IMR-90 (cell line): Measurements from ENCODE around the gene ZNF407. TPM values are rescaled to one million over a fixed set of nuclear protein-coding genes. Genes with fewer than 3 reads are reported as not detected.

Source experiments
- ATAC-seq: fragments of 200-7000 bp; cut with Tn5 transposase; 2 replicates; pipeline ENCODE4 v1.9.1; 2020; ENCODE audit warnings: low read depth, mild to moderate bottlenecking, moderate library complexity
- BruUV-seq: library from RNA; stranded (reverse); fragments of 400-500 nt; replicated peaks from 2 replicates; lab custom pipeline; 2021; lab: Mats Ljungman, UMichigan
- CTCF ChIA-PET: fragments of 300-600 bp; formaldehyde crosslinking; extraction: SDS; loops from one replicate; lab custom pipeline; 2021; ENCODE audit warnings: antibody characterized with exemption; lab: Yijun Ruan, JAX
- POLR2A ChIA-PET: fragments of 300-600 bp; sonication (Branson Sonifier 250); formaldehyde crosslinking; loops from one replicate; lab custom pipeline; 2022; ENCODE audit warnings: antibody characterized with exemption; ENCODE audit not compliant: unreplicated experiment; lab: Charles Lee
- DNase-seq: peaks from one replicate; pipeline ENCODE4 v3.0.0; 2013
- H2AFZ ChIP-seq: replicated peaks from 2 replicates; pipeline ENCODE3; 2013; ENCODE audit warnings: low read length, mild to moderate bottlenecking; ENCODE audit not compliant: poor library complexity
- H2AK5ac ChIP-seq: 2 replicates; pipeline ENCODE4 v1.6.1; 2013; ENCODE audit warnings: low read depth, low read length, inconsistent platforms
- H2AK9ac ChIP-seq: replicated peaks from 2 replicates; pipeline ENCODE3; 2013; ENCODE audit warnings: mild to moderate bottlenecking, low read depth, low read length, moderate library complexity; ENCODE audit not compliant: poor library complexity
- H2BK120ac ChIP-seq: 2 replicates; pipeline ENCODE4 v1.6.1; 2013; ENCODE audit warnings: low read depth, low read length, inconsistent platforms
- H2BK15ac ChIP-seq: 3 replicates; pipeline ENCODE4 v1.6.1; 2013; ENCODE audit warnings: low read depth, low read length, inconsistent platforms
- H2BK20ac ChIP-seq: 2 replicates; pipeline ENCODE4 v1.6.1; 2013; ENCODE audit warnings: low read depth, mild to moderate bottlenecking, inconsistent platforms, low read length, moderate library complexity
- H2BK5ac ChIP-seq: 2 replicates; pipeline ENCODE4 v1.6.1; 2013; ENCODE audit warnings: mild to moderate bottlenecking, low read depth, low read length, inconsistent platforms; ENCODE audit not compliant: poor library complexity, severe bottlenecking
- H3K14ac ChIP-seq: replicated peaks from 2 replicates; pipeline ENCODE4 v1.6.1; 2013; ENCODE audit warnings: low read depth, low read length, inconsistent platforms
- H3K18ac ChIP-seq: 2 replicates; pipeline ENCODE4 v1.6.1; 2013; ENCODE audit warnings: low read depth, low read length, control low read depth
- H3K23ac ChIP-seq: 2 replicates; pipeline ENCODE4 v1.6.1; 2013; ENCODE audit warnings: low read depth, low read length, inconsistent platforms
- H3K27ac ChIP-seq: 2 replicates; pipeline ENCODE4 v1.5.1; 2013; ENCODE audit warnings: mild to moderate bottlenecking, control low read depth, low read length; ENCODE audit not compliant: insufficient read depth
- H3K27me3 ChIP-seq: 2 replicates; pipeline ENCODE4 v1.6.1; 2013; ENCODE audit warnings: low read length; ENCODE audit not compliant: control insufficient read depth, insufficient read depth
- H3K36me3 ChIP-seq: 2 replicates; pipeline ENCODE4 v1.6.1; 2013; ENCODE audit warnings: low read length, mixed read lengths; ENCODE audit not compliant: control insufficient read depth, insufficient read depth
- H3K4ac ChIP-seq: 2 replicates; pipeline ENCODE4 v1.6.1; 2013; ENCODE audit warnings: low read depth, low read length, inconsistent platforms
- H3K4me1 ChIP-seq: 2 replicates; pipeline ENCODE4 v1.6.1; 2013; ENCODE audit warnings: low read length, mixed read lengths; ENCODE audit not compliant: control insufficient read depth, insufficient read depth
- H3K4me2 ChIP-seq: 2 replicates; pipeline ENCODE4 v1.6.1; 2013; ENCODE audit warnings: low read depth, mild to moderate bottlenecking, control low read depth, low read length, moderate library complexity
- H3K4me3 ChIP-seq: 2 replicates; pipeline ENCODE4 v1.5.1; 2013; ENCODE audit warnings: low read depth, mild to moderate bottlenecking, control low read depth, low read length, moderate library complexity; ENCODE audit not compliant: insufficient read depth
- H3K56ac ChIP-seq: 2 replicates; pipeline ENCODE4 v1.6.1; 2013; ENCODE audit warnings: low read length, inconsistent platforms; ENCODE audit not compliant: insufficient read depth; ENCODE audit errors: extremely low read depth
- H3K79me1 ChIP-seq, 2 experiments: 2 replicates each; pipeline ENCODE4 v1.6.1; 2013; ENCODE audit warnings: low read length in 2 of 2, inconsistent platforms in 1 of 2, low read depth in 1 of 2
- H3K9ac ChIP-seq: 2 replicates; pipeline ENCODE4 v1.6.1; 2013; ENCODE audit warnings: low read depth, low read length, control low read depth
- H3K9me1 ChIP-seq: 2 replicates; pipeline ENCODE4 v1.6.1; 2013; ENCODE audit warnings: low read length, inconsistent platforms; ENCODE audit not compliant: insufficient read depth
- H3K9me3 ChIP-seq: 2 replicates; pipeline ENCODE4 v1.6.1; 2013; ENCODE audit warnings: low read length; ENCODE audit not compliant: control insufficient read depth, insufficient read depth
- H4K20me1 ChIP-seq: 2 replicates; pipeline ENCODE4 v1.6.1; 2013; ENCODE audit warnings: low read length, inconsistent platforms; ENCODE audit not compliant: insufficient read depth
- H4K5ac ChIP-seq: 2 replicates; pipeline ENCODE4 v1.6.1; 2013; ENCODE audit warnings: mild to moderate bottlenecking, low read depth, low read length, control low read depth
- H4K8ac ChIP-seq, 2 experiments: 2 replicates each; pipeline ENCODE4 v1.6.1; 2013; ENCODE audit warnings: low read depth in 2 of 2, low read length in 2 of 2, control low read depth in 1 of 2, inconsistent platforms in 1 of 2
- H4K91ac ChIP-seq: 2 replicates; pipeline ENCODE4 v1.6.1; 2013; ENCODE audit warnings: low read depth, low read length, inconsistent platforms; ENCODE audit not compliant: insufficient read depth
- CEBPB ChIP-seq: IDR thresholded peaks from 2 replicates; pipeline ENCODE4 v1.6.1; 2012; ENCODE audit warnings: low read depth, low read length, improper control_type of control experiment
- CHD1 ChIP-seq: IDR thresholded peaks from 2 replicates; pipeline ENCODE4 v1.6.1; 2012; ENCODE audit warnings: low read depth, low read length, improper control_type of control experiment
- FOS ChIP-seq: fragments of 150-350 bp; IDR thresholded peaks from 2 replicates; pipeline ENCODE4 v1.6.1; 2016; ENCODE audit warnings: low read depth, low read length
- MAFK ChIP-seq: IDR thresholded peaks from 2 replicates; pipeline ENCODE4 v1.6.1; 2012; ENCODE audit warnings: low read depth, low read length, improper control_type of control experiment
- MAZ ChIP-seq: IDR thresholded peaks from 2 replicates; pipeline ENCODE4 v1.6.1; 2012; ENCODE audit warnings: low read depth, mild to moderate bottlenecking, low read length, improper control_type of control experiment, moderate library complexity, borderline replicate concordance
- NFE2L2 ChIP-seq: fragments of 150-350 bp; IDR thresholded peaks from 2 replicates; pipeline ENCODE4 v1.6.1; 2016; ENCODE audit warnings: low read depth, mild to moderate bottlenecking, low read length
- POLR2A ChIP-seq: IDR thresholded peaks from 2 replicates; pipeline ENCODE4 v1.6.1; 2012; ENCODE audit warnings: mild to moderate bottlenecking, low read depth, low read length
- SMC3 ChIP-seq: fragments of 150-350 bp; IDR thresholded peaks from 2 replicates; pipeline ENCODE4 v1.6.1; 2016; ENCODE audit warnings: low read depth, mild to moderate bottlenecking, antibody characterized with exemption, low read length, moderate library complexity
- USF2 ChIP-seq: fragments of 150-350 bp; IDR thresholded peaks from 2 replicates; pipeline ENCODE4 v1.6.1; 2017; ENCODE audit warnings: mild to moderate bottlenecking, antibody characterized with exemption, low read length, low read depth
- WGBS, 2 experiments: methylation state at CpG; one replicate each; pipeline versions ENCODE4 v1.1.5 to v1.1.7; 2013; ENCODE audit warnings: missing lambda C conversion rate in 2 of 2; ENCODE audit not compliant: insufficient read length in 1 of 2; ENCODE audit errors: extremely low coverage in 2 of 2; 5-methylcytosine and 5-hydroxymethylcytosine counted together
- dilution Hi-C: fragments of 300-500 bp; cut with HindIII; formaldehyde crosslinking; loops from one replicate; pipeline ENCODE4 v1.14.3; 2018; ENCODE audit warnings: low sequenced_read_pairs; ENCODE audit not compliant: unreplicated experiment
- in situ Hi-C: fragments of 300-500 bp; cut with MboI; formaldehyde crosslinking; loops from 3 replicates; pipeline ENCODE4 v1.14.3; 2019; ENCODE audit warnings: low sequenced_read_pairs, inconsistent platforms, mixed read lengths
- intact Hi-C: fragments of 100-400 bp; cut with micrococcal nuclease; formaldehyde crosslinking; loops from 2 replicates; pipeline ENCODE4 v1.10.0; 2022
- polyA plus RNA-seq, 3 experiments: library from polyadenylated mRNA; depleted of rRNA; stranded (reverse); fragments of >200 nt; gene quantifications; 2 replicates each; pipeline ENCODE4 v1.2.3, GENCODE V29; 2012; ENCODE audit warnings: low replicate concordance in 1 of 3
- total RNA-seq: library from RNA; depleted of rRNA; stranded (reverse); fragments of >200 nt; gene quantifications from 2 replicates; pipeline ENCODE4 v1.2.3, GENCODE V29; 2012
- TF ChIP-seq, protein P1 (sequence below): fragments of 150-350 bp; IDR thresholded peaks from 2 replicates; pipeline ENCODE4 v1.6.1; 2016; ENCODE audit warnings: low read depth, mild to moderate bottlenecking, low read length, moderate library complexity, borderline replicate concordance
- TF ChIP-seq, protein P2 (sequence below): conservative IDR thresholded peaks from 2 replicates; pipeline ENCODE4 v1.5.1; 2012; ENCODE audit warnings: mild to moderate bottlenecking, low read depth, low read length, improper control_type of control experiment

Gene ZNF407
- total and polyA plus RNA-seq, 2 of the 4 experiments (the other 2 are of a cell fraction): 3.1 to 20.1 TPM

DNA sequence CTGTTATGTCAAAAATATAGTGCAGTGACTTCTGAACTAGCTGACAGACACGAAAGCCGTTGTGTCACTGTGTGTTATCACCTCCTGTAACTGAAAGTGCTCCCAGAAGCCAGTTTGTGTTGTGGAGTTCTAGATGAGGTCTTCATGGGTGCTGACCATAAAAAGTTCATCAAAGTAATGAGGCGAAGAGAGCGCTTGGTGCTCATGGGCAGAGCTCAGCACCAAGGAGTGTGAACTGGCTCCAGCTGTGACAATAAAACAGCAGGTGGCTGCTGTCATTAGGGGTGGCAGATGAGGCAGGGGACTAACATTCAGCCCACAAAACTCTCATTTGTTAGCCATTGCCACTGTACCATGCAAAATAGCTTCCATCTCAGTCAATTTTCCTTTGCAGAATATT lies 151.1 kb downstream of the ZNF407 start:
- Histone ChIP-seq H2AFZ (no peak overlapping the region), H3K4me1 (peaks cover 3% of the 10 kb centered on the region; the same call in 1 of the 2 replicates), H3K14ac (no peak overlapping the region), H3K27me3 (no peaks in the 10 kb centered on the region), H2BK15ac (no peak overlapping the region), H2BK20ac (no peak overlapping the region), H4K20me1 (no peaks in the 10 kb centered on the region), H2BK5ac (no peak overlapping the region), H3K9me1 (peaks cover 3% of the 10 kb centered on the region; the same call in 1 of the 2 replicates), H4K5ac (no peak overlapping the region), H3K9ac (no peak overlapping the region), H3K4me2 (no peak overlapping the region), H2AK9ac (no peak overlapping the region), H2AK5ac (no peak overlapping the region), H3K23ac (no peak overlapping the region), H3K4ac (no peak overlapping the region), H3K56ac (no peak overlapping the region), H3K18ac (no peak overlapping the region), H3K9me3 (no peaks in the 10 kb centered on the region), H2BK120ac (no peak overlapping the region), H4K8ac (no peak overlapping the region), H3K27ac (no peak overlapping the region), H4K91ac (no peak overlapping the region), H3K4me3 (no peak overlapping the region), H3K36me3 (no peaks in the 10 kb centered on the region), H3K79me1 (peaks cover 9 to 15% of the 10 kb centered on the region in 2 experiments)
- ATAC-seq (no peak), DNase-seq (no peak)
- TF ChIP-seq MAZ (no peak), USF2 (no peak), CHD1 (no peak), CEBPB (no peak), NFE2L2 (no peak), SMC3 (no peak), MAFK (no peak), POLR2A (no peak), FOS (no peak)
- TF ChIP-seq, protein P1, sequence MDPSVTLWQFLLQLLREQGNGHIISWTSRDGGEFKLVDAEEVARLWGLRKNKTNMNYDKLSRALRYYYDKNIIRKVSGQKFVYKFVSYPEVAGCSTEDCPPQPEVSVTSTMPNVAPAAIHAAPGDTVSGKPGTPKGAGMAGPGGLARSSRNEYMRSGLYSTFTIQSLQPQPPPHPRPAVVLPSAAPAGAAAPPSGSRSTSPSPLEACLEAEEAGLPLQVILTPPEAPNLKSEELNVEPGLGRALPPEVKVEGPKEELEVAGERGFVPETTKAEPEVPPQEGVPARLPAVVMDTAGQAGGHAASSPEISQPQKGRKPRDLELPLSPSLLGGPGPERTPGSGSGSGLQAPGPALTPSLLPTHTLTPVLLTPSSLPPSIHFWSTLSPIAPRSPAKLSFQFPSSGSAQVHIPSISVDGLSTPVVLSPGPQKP: no peak
- TF ChIP-seq, protein P2, sequence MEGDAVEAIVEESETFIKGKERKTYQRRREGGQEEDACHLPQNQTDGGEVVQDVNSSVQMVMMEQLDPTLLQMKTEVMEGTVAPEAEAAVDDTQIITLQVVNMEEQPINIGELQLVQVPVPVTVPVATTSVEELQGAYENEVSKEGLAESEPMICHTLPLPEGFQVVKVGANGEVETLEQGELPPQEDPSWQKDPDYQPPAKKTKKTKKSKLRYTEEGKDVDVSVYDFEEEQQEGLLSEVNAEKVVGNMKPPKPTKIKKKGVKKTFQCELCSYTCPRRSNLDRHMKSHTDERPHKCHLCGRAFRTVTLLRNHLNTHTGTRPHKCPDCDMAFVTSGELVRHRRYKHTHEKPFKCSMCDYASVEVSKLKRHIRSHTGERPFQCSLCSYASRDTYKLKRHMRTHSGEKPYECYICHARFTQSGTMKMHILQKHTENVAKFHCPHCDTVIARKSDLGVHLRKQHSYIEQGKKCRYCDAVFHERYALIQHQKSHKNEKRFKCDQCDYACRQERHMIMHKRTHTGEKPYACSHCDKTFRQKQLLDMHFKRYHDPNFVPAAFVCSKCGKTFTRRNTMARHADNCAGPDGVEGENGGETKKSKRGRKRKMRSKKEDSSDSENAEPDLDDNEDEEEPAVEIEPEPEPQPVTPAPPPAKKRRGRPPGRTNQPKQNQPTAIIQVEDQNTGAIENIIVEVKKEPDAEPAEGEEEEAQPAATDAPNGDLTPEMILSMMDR: no peak
- in situ Hi-C loops: no loop called here
- intact Hi-C loops: no loop called here
- ChIA-PET POLR2A (no interaction called here), CTCF (no interaction called here)
- dilution Hi-C loops: no loop called here
- 100% methylated on average over 1 of the region's 4 CpGs; no CpG with 5 or more reads in 1 of the 2 experiments for WGBS, 2 experiments
- BruUV-seq: no TSS peak
